Activated T-cell treated with anti-CD3 and anti-CD28 coated beads for 24 hours (primary cell): ENCODE data around the gene ANAPC1.
"Not testable (repeated sequence)": the region's sequence is repeated elsewhere in the genome, so short reads cannot be mapped to it uniquely, and the experiment has no call there.

Experiments
- DNase-seq: peaks from one replicate; pipeline ENCODE4 v3.0.0-alpha.2; 2020; ENCODE audit warnings: low read depth

The ANAPC1 gene

GRCh38 chr2:111735838-111736721 lies 147.9 kb downstream of the ANAPC1 start:
- not testable (repeated sequence) for DNase-seq

- DNase-seq = not testable (repeated sequence)
These were observed 148.6 kb downstream of the ANAPC1 start for GRCh38 chr2:111735420-111735819.

DNA sequence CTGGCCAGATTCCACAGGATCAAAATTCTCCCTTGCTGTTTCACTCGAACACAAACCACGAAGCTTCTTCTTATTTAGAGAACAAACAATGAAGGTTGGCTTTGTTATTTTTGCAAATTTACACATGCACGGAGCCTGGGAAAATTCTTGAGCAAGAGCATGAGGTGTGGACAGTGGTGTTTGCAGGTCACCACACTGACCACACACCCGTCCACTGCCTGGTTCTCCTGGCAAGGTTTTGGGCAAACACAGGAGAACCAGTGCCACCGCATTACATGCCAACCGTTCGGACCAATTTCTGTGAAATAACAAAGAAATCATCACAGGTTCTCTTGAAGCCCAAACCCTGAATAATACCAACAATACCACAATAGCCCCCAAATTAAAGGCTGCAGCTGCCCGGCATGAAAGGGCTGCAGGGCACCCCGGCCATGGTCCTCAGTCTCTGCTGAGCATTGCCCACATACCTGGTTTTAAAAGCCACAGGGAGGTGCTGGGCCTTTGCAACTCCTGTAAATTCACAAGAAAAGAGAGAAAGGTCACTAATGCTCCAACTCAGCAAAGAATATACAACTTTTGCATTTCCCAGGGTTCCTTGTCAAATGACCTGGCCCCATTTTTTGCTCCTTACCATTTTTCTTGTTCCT lies 154.1 kb downstream of the ANAPC1 start:
- DNase-seq = not testable (repeated sequence)

DNA sequence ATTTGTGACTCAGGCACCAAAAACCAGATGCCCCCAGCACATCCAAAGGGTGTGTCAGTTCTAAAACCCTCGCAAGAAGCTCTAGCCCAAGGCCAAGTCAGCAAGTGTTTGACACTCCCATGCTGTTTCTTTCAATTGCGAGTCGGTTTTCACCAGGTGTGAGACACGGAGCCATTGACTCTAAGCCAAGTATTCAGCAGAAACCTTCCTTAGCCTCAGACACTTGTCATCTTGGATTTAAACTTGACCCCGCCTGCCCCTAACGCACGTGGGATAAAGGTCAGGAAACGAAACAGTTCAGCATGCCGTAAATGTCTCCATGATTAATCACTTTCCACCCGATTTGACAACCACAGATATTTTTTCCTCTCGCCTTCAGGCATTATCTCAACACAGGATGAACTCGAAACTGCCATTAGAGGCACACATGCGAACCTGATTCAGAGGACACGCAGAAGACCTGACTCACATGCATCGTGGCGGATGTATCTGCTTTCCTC lies 156.3 kb downstream of the ANAPC1 start:
- not testable (repeated sequence) for DNase-seq

DNA sequence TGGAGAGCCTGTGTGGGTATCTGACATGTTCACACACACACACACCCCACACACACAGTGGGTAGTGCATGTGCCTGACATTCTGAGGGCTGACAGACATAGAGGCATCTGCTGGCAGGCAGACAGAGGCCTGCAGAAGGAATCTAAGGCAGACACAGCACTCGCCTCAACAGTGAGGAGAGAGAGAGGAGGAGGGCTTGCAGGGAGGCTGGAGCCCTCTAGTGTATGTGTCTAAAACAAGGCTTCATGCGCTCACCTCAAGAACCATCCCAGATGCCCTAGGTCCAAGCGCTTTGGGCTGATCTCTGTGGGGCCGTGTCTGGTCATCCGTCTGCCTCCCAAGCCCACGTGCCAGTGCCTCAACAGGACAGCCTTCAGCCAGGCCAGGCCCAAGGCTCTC lies 158.3 kb downstream of the ANAPC1 start:
- DNase-seq = not testable (repeated sequence)

- DNase-seq = not testable (repeated sequence)
These were observed 164.4 kb downstream of the ANAPC1 start for GRCh38 chr2:111719610-111720009.
